K562 (cell line): Measurements from ENCODE around the gene PCAT6. TPM values are rescaled to one million over a fixed set of nuclear protein-coding genes. Genes with fewer than 3 reads are reported as not detected.
A peak's percentile ranks its signal among the peaks of the same experiment; 100 is the strongest.

Experiments
- CUX1 ChIP-seq: fragments of 200-800 bp; sonication (Bioruptor generic); IDR thresholded peaks from 2 replicates; pipeline ENCODE4 v1.6.1; 2016; ENCODE audit warnings: missing genetic modification characterization, missing compliant biosample characterization
- KLF1 ChIP-seq: fragments of 450-650 bp; IDR thresholded peaks from 2 replicates; pipeline ENCODE4 v1.6.1; 2016; ENCODE audit warnings: missing genetic modification characterization, missing compliant biosample characterization
- MGA ChIP-seq: fragments of 450-650 bp; IDR thresholded peaks from 2 replicates; pipeline ENCODE4 v1.6.1; 2016; ENCODE audit warnings: mild to moderate bottlenecking, moderate library complexity
- polyA plus RNA-seq, 8 experiments: library from polyadenylated mRNA; depleted of rRNA in 4 of 8; stranded (reverse) in 5 of 8; unstranded in 3 of 8; fragments of >200 nt; fragmentation: Nextera tagmentation in 2 of 8; fragmentation: Illumina TruSeq in 1 of 8; extraction: Ambion mirVana in 2 of 8; extraction: Trizol in 1 of 8; gene quantifications; 2 replicates each; pipeline versions ENCODE4 v1.2.1 to v1.2.3, GENCODE V29; 2011 to 2014; ENCODE audit warnings: inconsistent platforms in 1 of 8, missing spikeins in 1 of 8
- total RNA-seq, 7 experiments: library from RNA; depleted of rRNA in 6 of 7; stranded (reverse); fragments of >200 nt in 6 of 7; fragmentation: Illumina TruSeq in 2 of 7; extraction: Trizol in 2 of 7; gene quantifications; 2 replicates each; pipeline versions ENCODE4 v1.2.1 to v1.2.3, GENCODE V29; 2011 to 2021; ENCODE audit warnings: low replicate concordance in 1 of 7

Gene PCAT6
- total and polyA plus RNA-seq, 9 of the 15 experiments (the other 6 are each of a cell fraction or from before 2014, with no cell fraction given) = 0.25 to 2.4 (median 0.54) TPM; not detected in 1

GRCh38 chr1:202854787-202855186 is 44.0 kb downstream of the PCAT6 start (continued):
- peak; percentile 69 for TF ChIP-seq MGA
- 0 out of 2 replicates have a peak, but pooled peaks have one; percentile 33 for TF ChIP-seq CUX1 (CRISPR knock-in tag)
- no peak for TF ChIP-seq KLF1
